Aorta (tissue), 5 donors: ENCODE data around the gene TICRR. TPM values are rescaled to one million over a fixed set of nuclear protein-coding genes. Genes with fewer than 3 reads are reported as not detected.

Source experiments
- ATAC-seq: fragments of 200-7000 bp; cut with Tn5 transposase; one replicate; pipeline ENCODE4 v1.9.1; 2022; ENCODE audit warnings: moderate library complexity; ENCODE audit not compliant: low FRiP score
- DNase-seq, 2 donors: peaks; one replicate each; pipeline ENCODE4 v3.0.0-alpha.2; 2020
- H3K27ac ChIP-seq, 2 donors: one replicate each; pipeline ENCODE4 v1.5.1; 2013; ENCODE audit warnings: low read length in 2 of 2, mild to moderate bottlenecking in 2 of 2, moderate library complexity in 2 of 2, control low read depth in 1 of 2, inconsistent platforms in 1 of 2, low read depth in 1 of 2
- H3K27me3 ChIP-seq, 2 donors: one replicate each; pipeline ENCODE4 v1.6.1; 2013; ENCODE audit warnings: control low read depth in 1 of 2, low read length in 1 of 2, mild to moderate bottlenecking in 1 of 2, moderate library complexity in 1 of 2; ENCODE audit not compliant: insufficient read depth in 2 of 2, control insufficient read depth in 1 of 2
- H3K36me3 ChIP-seq, 2 donors: one replicate each; pipeline ENCODE4 v1.6.1; 2013; ENCODE audit warnings: control low read depth in 1 of 2, low read length in 1 of 2, mild to moderate bottlenecking in 1 of 2; ENCODE audit not compliant: insufficient read depth in 2 of 2, control insufficient read depth in 1 of 2
- H3K4me1 ChIP-seq, 2 donors: one replicate each; pipeline ENCODE4 v1.6.1; 2013; ENCODE audit warnings: low read length in 2 of 2, control low read depth in 1 of 2, mild to moderate bottlenecking in 1 of 2, moderate library complexity in 1 of 2; ENCODE audit not compliant: insufficient read depth in 2 of 2, control insufficient read depth in 1 of 2
- H3K4me3 ChIP-seq, 2 donors: one replicate each; pipeline ENCODE4 v1.5.1; 2013; ENCODE audit warnings: low read length in 2 of 2, control low read depth in 1 of 2, mild to moderate bottlenecking in 1 of 2
- H3K9me3 ChIP-seq: one replicate; pipeline ENCODE4 v1.6.1; 2013; ENCODE audit warnings: mild to moderate bottlenecking, low read length; ENCODE audit not compliant: control insufficient read depth
- WGBS, 2 donors: extraction: QIAGEN DNeasy Blood & Tissue Kit; methylation state at CpG; one replicate each; pipeline ENCODE4 v1.1.7; 2013; 5-methylcytosine and 5-hydroxymethylcytosine counted together
- intact Hi-C, 2 donors: fragments of 100-400 bp; cut with DNase I; formaldehyde crosslinking; loops; one replicate each; pipeline versions ENCODE4 v1.14.2 to v1.15.0; 2022
- polyA plus RNA-seq, 2 donors: library from polyadenylated mRNA; stranded (reverse); fragments of 200-250 nt; gene quantifications; one replicate each; pipeline ENCODE4 v1.2.3, GENCODE V29; 2013
- total RNA-seq, 2 donors: library from RNA; stranded (reverse); fragmentation: NEBNext Ultra II Directional; extraction: Animal tissue kit (Norgen Biotek cat#: 25700); gene quantifications; one replicate each; pipeline ENCODE4 v1.2.1, GENCODE V29; 2021
- donor health status: healthy with polysubstance abuse.
- donor health status: Bipolar disorder and iron deficiency.
- donor health status: DM: no; HTN: no; CAD: no.
- donor health status: DM: no; HTN: no; CAD: no.
- donor health status: DM: yes; HTN: yes; CAD: no.

Gene TICRR
- total and polyA plus RNA-seq, 4 donors: 0.03 to 0.60 (median 0.16) TPM; not detected in 1

DNA sequence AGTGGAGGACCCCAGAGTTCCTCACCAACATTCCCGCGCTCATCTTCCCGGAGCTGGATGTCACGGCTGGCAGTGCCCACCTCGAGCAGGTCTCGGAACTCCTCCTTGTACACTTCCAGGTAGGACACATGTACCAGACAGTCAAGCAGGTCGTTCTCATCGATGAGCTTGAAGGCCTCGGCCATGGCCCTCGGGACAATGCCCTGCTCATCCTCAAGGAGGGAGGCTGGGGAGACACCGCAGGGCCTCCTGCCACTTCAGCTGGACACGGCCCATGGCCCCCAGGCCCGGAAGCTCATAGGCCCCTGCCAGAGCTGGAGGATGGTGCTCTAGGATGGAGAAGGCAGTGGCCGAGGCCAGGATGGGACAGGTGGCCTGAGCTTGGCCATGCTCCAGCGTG is 74.4 kb downstream of the TICRR start:
- Histone ChIP-seq H3K36me3 (no peaks in the 10 kb centered on the region), H3K27ac (no peak overlapping the region), H3K4me1 (no peaks in the 10 kb centered on the region), H3K27me3 (no peaks in the 10 kb centered on the region), H3K4me3 (no peak overlapping the region), H3K9me3 (no peaks in the 10 kb centered on the region)
- WGBS, 2 donors: 90 to 92% methylated on average over 15 of the region's 15 CpGs
- peak in 1 of 2 donors; percentile 59 for DNase-seq
- intact Hi-C loops: loop anchor here (1.0 to 10.0 kb wide), 5 partner anchors 33 to 225 kb away; partner anchors contain the start of genes MESP1 (in 2 of the 2), PEX11A (in 1 of the 2) and WDR93 (in 1 of the 2)
- ATAC-seq: no peak

DNA sequence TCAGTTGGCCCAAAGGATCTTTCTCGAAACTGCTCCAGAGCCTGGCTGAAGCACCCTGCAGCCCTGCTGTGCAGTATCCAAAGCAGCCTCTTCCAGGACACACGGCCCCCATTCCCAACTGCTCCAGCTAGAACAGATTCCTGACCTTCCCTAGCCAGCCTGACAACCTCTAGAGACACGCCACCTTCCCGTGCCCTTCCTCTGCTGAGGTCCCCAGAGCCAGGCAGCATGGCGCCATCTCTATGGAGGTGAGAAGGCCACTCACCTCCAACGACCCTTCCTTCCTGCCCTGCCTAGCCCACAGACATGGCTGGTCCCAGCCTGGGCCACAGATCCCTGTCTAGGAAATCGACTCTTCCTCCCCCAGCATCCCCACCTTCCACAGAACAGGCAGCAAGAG is 76.9 kb downstream of the TICRR start:
- Histone ChIP-seq H3K27ac (no peak overlapping the region), H3K36me3 (no peaks in the 10 kb centered on the region), H3K4me3 (no peak overlapping the region), H3K4me1 (no peaks in the 10 kb centered on the region), H3K9me3 (no peaks in the 10 kb centered on the region), H3K27me3 (no peaks in the 10 kb centered on the region)
- 79 to 82% methylated on average over 7 of the region's 7 CpGs for WGBS, 2 donors
- intact Hi-C loops: no loop called here
- no peak for ATAC-seq
- DNase-seq: peak in 1 of 2 donors; percentile 31

DNA sequence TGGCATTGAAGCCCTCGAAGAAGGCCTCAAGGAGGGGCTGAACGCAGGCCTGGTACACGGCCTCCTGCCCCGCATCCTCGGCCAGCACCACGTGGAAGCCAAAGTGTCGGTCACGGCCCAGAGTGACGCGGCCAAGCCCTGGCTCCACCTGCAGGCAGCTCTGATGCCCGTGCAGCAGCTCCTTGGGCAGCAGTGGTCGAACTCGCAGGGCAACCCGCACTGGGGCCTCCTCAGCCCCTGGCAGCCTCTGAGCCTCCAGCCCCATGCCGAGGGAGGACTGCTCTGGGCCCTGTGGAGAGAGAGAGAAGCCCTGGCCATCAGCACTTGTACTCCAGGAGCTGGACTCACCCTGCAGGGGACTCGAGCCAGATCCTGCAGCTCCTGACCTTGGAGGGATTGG is 77.4 kb downstream of the TICRR start:
- intact Hi-C loops: no loop called here

DNA sequence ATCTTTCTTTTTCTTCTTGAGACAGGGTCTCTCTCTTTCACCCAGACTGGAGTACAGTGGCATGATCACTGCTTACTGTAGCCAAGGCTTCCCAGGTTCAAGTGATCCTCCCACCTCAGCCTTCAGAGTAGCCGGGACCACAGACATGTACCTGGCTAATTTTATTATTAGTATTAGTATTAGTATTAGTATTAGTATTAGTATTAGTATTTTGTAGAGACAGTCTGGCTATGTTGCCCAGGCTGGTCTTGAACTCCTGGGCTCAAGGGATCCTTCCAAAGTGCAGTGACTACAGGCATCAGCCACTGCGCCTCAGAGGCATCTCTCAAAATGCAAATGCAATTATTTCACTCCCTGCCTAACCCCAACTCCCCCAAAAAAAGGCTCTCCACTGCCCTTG is 78.3 kb downstream of the TICRR start:
- no peak for ATAC-seq
- intact Hi-C loops: no loop called here
- Histone ChIP-seq H3K9me3 (no peaks in the 10 kb centered on the region), H3K36me3 (no peaks in the 10 kb centered on the region), H3K27ac (no peak overlapping the region), H3K4me1 (no peaks in the 10 kb centered on the region), H3K27me3 (no peaks in the 10 kb centered on the region), H3K4me3 (no peak overlapping the region)
- 95 to 98% methylated on average over 2 of the region's 2 CpGs for WGBS, 2 donors
- DNase-seq: no peak

More for the DNA sequence above, 77.4 kb downstream of the TICRR start:
- 81 to 82% methylated on average over 15 to 16 of the region's 16 CpGs for WGBS, 2 donors
- H3K27ac ChIP-seq: no peak overlapping the region
- H3K9me3 ChIP-seq: no peaks in the 10 kb centered on the region
- DNase-seq (peak in 1 of 2 donors; percentile 59), ATAC-seq (no peak)
- no peaks in the 10 kb centered on the region for H3K27me3 ChIP-seq
- no peak overlapping the region for H3K4me3 ChIP-seq
- no peaks in the 10 kb centered on the region for H3K4me1 ChIP-seq
- no peaks in the 10 kb centered on the region for H3K36me3 ChIP-seq

DNA sequence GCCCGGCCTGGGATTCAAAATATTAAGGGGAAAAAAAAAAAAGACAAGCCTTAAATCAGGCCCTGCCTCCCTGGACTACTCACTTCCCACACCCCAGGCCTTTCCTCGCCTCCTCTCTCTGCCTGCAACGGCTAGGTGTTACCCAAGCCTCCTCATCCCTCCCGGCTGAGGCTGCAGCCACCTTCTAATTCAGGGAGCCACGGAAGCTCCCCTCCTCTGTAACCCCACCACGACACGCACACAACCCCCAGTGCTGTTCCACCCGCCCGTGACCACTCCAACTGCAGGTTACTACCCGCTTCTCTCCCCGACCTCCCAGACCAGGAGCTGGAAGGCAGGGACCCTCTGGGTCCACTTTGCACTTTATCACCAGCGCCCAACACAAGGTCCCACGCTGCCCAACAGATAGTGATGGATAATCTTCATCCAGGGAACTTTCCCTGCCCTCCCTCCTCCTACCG is 79.1 kb downstream of the TICRR start:
- intact Hi-C loops: loop anchor here in 1 of 2 donors (2.0 kb wide), 1 partner anchor 40 kb away; no protein-coding TSS in a partner anchor
- Histone ChIP-seq H3K4me3 (peak overlapping the region; percentile 69 to 92), H3K9me3 (no peaks in the 10 kb centered on the region), H3K27ac (no peak overlapping the region), H3K36me3 (no peaks in the 10 kb centered on the region), H3K27me3 (no peaks in the 10 kb centered on the region), H3K4me1 (no peaks in the 10 kb centered on the region)
- WGBS, 2 donors: 18 to 20% methylated on average over 14 of the region's 14 CpGs
- DNase-seq (peak; percentile 55 to 73), ATAC-seq (no peak)

DNA sequence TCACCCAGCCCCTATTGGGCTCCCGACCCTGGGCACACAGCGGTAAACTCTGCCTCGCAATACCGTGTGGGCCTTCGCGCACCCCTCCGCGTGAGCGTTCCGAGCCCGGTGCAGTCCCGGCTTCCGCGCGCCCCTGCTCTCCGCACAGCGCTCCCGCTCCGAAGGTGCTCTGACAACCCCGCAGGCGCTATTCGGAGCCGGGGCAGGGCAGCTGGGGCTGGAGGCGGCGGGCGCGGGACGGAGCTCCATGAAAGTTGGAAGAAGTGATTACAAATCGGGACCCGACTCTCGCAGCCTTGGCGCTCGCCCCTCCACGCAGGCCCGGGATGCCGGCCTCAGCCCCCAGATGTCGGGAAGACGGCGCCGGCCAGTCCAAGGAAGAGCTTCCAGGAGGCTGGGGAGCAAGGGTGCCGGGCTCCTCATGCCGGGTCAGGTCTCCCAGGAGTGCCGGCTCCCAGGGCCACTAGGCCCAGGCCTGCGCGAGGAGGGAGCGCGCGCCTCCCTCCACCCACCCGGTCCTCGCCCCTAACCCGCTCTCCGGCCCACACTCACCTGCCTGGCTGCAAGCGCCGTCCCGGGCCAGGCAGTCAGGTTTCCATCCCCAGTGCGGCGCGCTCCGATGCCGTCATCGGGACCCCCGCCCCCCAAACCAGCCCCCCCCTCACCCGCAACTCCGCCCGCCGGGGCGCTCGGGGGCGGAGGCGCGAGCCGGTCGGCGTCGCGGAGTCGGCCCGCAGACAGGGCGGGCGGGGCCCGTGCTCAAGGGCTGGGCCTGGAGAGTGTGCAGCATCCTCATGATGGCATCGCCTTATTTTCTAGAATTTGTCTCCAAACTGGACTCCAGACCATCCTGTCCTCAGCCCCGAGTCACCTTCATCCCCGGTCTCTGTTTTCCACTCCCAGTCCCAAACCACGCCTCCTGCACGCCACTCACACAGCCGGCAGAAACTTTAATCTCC is 79.9 kb downstream of the TICRR start, which contains the start of gene KIF7:
Gene KIF7, minus strand, starts transcription at position 621 of the 959 bp plus-strand sequence. CDS start 2,537 bp downstream, outside the sequence.
- ATAC-seq (peak; percentile 87), DNase-seq (peak in 1 of 2 donors; percentile 82)
- intact Hi-C loops: loop anchor here in 1 of 2 donors (2.0 kb wide), 1 partner anchor 40 kb away; no protein-coding TSS in a partner anchor
- no peaks in the 10 kb centered on the region for H3K9me3 ChIP-seq
- peak within 1 kb of the TSS; percentile 69 to 92 for H3K4me3 ChIP-seq
- WGBS, 2 donors: 1% methylated on average over 81 to 87 of the region's 87 CpGs
- H3K27me3 ChIP-seq: no peaks in the 10 kb centered on the region
- peak within 1 kb of the TSS in 1 of 2 donors; percentile 59 for H3K27ac ChIP-seq
- H3K4me1 ChIP-seq: no peaks in the 10 kb centered on the region
- no peaks in the 10 kb centered on the region for H3K36me3 ChIP-seq

DNA sequence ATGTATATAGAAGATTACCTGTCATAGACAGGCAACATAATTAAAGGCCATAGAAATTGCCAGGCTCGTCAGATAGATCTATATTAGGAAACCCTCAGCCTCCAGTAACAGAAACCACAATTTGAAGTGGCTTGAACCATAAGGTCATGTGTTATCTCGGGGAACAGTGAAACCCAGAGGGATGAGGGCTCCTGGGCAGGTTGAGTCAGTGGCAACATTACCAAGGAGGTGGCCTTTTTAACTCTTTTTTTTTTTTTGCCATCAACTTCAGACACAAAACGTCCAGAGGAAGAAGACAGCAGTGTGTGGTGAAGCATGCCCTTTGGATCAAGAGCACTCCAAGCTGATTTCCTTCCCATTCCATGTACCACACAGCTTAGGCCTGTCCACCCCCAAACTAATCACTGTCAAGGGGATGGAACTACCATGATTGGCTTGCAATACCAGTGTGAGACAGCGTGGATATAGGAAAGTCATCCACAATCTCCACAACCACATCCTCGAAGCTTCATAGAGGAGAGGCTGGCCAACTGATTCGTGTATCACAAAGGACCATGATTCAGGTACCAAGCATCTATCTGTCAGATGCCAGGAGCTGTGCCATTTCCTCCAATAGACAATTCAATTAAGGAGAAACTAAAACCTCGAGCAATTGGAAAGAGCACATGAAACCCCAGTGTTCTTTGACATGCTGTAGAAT is 81.0 kb downstream of the TICRR start:
- H3K4me1 ChIP-seq: no peaks in the 10 kb centered on the region
- H3K27me3 ChIP-seq: no peaks in the 10 kb centered on the region
- no peaks in the 10 kb centered on the region for H3K9me3 ChIP-seq
- no peak overlapping the region for H3K4me3 ChIP-seq
- 78 to 80% methylated on average over 7 of the region's 7 CpGs for WGBS, 2 donors
- ATAC-seq (no peak), DNase-seq (no peak)
- H3K27ac ChIP-seq: no peak overlapping the region
- intact Hi-C loops: no loop called here
- no peaks in the 10 kb centered on the region for H3K36me3 ChIP-seq

DNA sequence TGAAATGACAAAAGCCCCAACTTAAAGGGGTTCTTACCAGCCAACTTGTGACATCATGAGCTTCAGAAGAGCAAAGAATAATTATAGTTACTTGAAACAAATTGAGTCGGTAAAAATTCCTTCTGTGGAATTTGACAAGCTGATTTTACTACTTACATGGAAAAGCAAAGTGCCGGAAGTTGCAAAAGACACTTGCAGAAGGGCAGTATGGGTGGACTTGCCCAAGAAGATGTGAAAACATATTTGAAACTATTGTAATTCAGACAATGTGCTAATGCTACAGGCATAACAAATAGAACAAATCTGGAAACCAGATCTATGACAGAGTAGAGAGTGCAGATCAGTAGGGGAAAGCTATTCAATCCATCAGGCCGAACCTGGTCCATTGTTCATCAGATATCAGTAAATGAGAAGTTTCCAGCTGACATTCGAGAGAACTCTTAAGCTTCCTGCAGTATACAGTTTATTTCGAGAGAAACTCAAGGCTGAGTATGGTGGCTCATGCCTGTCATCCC is 82.5 kb downstream of the TICRR start:
- H3K4me3 ChIP-seq: no peak overlapping the region
- no peaks in the 10 kb centered on the region for H3K27me3 ChIP-seq
- DNase-seq: no peak
- H3K27ac ChIP-seq: no peak overlapping the region
- 77 to 81% methylated on average over 5 of the region's 5 CpGs for WGBS, 2 donors
- H3K36me3 ChIP-seq: no peaks in the 10 kb centered on the region
- no peak for ATAC-seq
- intact Hi-C loops: no loop called here
- no peaks in the 10 kb centered on the region for H3K4me1 ChIP-seq
- no peaks in the 10 kb centered on the region for H3K9me3 ChIP-seq
